T-helper 17 cell (primary cell): ENCODE results near the gene THADA. TPM values are rescaled to one million over a fixed set of nuclear protein-coding genes. Genes with fewer than 3 reads are reported as not detected.

Experiments
- ATAC-seq: fragments of 150-1000 bp; cut with Tn5 transposase; 2 replicates; pipeline ENCODE4 v1.10.0; 2021; ENCODE audit warnings: mild to moderate bottlenecking, moderate library complexity
- DNase-seq, 3 donors: peaks; one replicate each; pipeline versions ENCODE4 v3.0.0 to v3.0.0-alpha.2; 2020 to 2021
- H3K9me3 ChIP-seq: one replicate; pipeline ENCODE4 v1.7.0; 2013; ENCODE audit warnings: low read length, mild to moderate bottlenecking; ENCODE audit not compliant: control insufficient read depth, poor library complexity, severe bottlenecking
- H3K27ac Mint-ChIP-seq: one replicate; pipeline ENCODE4 v1.8.0; 2022; ENCODE audit warnings: mild to moderate bottlenecking, moderate library complexity, mixed read lengths
- H3K27me3 Mint-ChIP-seq: one replicate; pipeline ENCODE4 v1.8.0; 2022; ENCODE audit warnings: mixed read lengths
- H3K36me3 Mint-ChIP-seq: one replicate; pipeline ENCODE4 v1.8.0; 2022; ENCODE audit warnings: low read depth, mixed read lengths
- H3K4me1 Mint-ChIP-seq: one replicate; pipeline ENCODE4 v1.8.0; 2022; ENCODE audit warnings: mild to moderate bottlenecking, mixed read lengths
- H3K4me3 Mint-ChIP-seq: one replicate; pipeline ENCODE4 v1.8.0; 2022; ENCODE audit warnings: mild to moderate bottlenecking, moderate library complexity, mixed read lengths
- total RNA-seq, 4 donors: library from RNA in 2 of 4; stranded (reverse) in 2 of 4; gene quantifications; one replicate each; pipeline ENCODE4 v1.2.3 and lab custom pipeline; 2022 to 2026

Gene THADA
- total RNA-seq, 2 donors from 2014 or later = 40.1 to 41.0 TPM

DNA sequence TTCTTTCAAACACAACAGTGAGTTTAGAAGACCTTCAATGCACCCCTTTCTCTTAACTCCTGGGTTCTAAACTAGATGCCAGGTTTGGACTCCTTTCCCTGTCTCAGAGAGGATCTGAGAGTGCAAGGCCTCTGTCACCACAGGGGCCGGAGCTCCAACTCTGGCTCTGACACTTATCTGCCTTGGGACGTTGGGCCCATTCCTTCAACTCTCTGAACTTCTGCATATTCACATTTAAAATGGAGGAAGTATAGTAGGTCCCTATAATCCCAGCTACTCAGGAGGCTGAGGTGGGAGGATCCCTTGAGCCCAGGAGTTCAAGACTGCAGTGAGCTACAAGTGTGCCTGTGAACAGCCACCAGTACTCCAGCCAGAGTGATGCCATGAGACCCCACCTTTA is 325.4 kb downstream of the THADA start:
- Mint-ChIP-seq H3K27ac (peak overlapping the region; percentile 32), H3K4me1 (peaks cover 7% of the 10 kb centered on the region), H3K27me3 (no peaks in the 10 kb centered on the region), H3K36me3 (peaks cover 9% of the 10 kb centered on the region), H3K4me3 (no peak overlapping the region)
- H3K9me3 ChIP-seq = no peaks in the 10 kb centered on the region
- DNase-seq = no peak
- ATAC-seq = no peak

DNA sequence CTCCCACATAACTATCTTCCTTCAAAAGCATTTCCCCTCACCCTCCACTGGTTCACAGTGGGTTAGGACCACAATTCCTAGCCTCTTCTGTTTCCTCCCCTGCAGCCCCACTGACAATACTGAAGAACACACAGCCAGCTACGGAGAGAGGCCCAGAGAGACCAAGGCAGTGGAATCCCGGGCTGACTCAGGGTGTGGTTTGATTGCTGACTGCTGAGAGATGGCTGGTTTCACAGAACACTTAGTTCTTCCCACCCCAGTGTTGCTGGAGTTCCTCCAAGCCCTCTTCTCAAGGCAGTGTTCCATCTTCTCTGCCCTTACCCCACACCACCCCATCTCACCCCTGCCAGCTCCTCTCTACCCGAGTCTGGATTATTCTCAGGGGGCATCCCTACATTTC is 326.1 kb downstream of the THADA start:
- no peaks in the 10 kb centered on the region for H3K9me3 ChIP-seq
- peaks cover 7% of the 10 kb centered on the region for H3K4me1 Mint-ChIP-seq
- H3K27ac Mint-ChIP-seq = peak overlapping the region; percentile 32
- DNase-seq (no peak), ATAC-seq (no peak)
- no peak overlapping the region for H3K4me3 Mint-ChIP-seq
- H3K27me3 Mint-ChIP-seq = no peaks in the 10 kb centered on the region
- peaks cover 9% of the 10 kb centered on the region for H3K36me3 Mint-ChIP-seq

DNA sequence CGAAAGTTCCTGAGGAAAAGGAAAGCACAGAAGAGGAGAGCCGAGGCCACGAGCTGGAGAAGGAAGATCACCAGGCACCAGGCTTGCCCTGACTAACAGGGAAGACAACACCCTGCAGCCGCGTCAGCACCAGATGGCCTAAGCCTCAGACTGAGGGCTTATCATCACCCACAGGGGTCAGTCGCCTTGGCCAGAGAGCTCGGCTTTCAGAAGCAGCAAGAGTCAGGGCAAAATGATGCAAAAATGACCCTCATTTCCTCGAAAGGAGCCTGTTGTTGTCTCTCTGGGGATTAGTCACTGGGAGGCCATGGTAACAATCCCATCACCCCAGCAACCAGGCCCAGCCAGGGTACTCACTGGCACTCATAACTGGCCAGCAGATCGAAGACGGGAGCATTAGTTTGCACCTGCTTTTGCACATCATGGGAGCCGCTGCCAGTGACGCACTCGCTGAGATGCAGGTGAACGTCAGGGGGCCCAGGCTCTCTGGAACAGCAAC is 326.7 kb downstream of the THADA start:
- no peak for ATAC-seq
- H3K36me3 Mint-ChIP-seq = peaks cover 9% of the 10 kb centered on the region
- H3K4me1 Mint-ChIP-seq = peaks cover 4% of the 10 kb centered on the region

DNA sequence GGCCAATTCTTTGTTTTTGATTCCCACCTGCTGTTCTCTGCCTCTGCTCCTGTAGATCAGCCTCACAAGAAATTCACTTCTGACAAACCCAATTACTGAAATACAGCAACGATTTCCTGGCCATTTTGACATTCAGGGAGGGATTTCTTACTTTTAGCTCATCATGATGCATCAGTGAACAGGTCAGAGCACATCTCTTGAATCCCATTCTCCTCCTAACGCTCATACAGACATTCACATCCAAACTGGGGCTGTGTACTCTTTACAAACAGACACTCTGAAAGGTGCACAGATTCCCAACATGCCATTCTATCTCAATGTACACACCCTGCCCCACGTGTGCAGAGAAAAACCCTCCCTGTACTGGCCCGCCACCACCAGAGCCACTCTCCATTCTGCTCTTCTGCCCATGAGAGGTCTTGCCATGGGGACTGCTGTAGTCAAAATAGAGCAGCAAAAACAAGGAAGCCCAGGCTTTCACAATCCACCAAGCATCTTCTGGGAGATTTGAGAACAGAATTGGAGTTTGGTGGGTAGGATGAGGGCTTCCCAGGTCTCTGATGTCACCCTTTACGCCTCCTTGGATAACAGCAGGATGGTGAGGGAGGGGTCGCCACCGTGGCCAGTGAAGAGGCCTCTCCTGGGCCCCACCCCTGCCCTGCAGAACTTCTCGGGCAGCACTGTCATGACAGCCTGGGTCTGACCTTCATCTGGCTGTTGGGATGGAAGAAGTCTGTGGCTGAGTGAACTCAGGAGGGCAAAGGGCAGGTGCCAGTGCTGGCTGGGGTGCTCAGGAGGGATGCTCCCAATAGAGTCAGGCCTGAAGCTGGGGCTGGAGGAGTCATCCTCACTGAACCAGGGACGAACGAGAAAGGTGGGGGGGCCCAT is 327.5 kb downstream of the THADA start:
- Mint-ChIP-seq H3K4me3 (no peak overlapping the region), H3K27me3 (no peaks in the 10 kb centered on the region), H3K36me3 (peaks cover 6% of the 10 kb centered on the region), H3K27ac (no peak overlapping the region), H3K4me1 (no peaks in the 10 kb centered on the region)
- no peak for DNase-seq
- no peaks in the 10 kb centered on the region for H3K9me3 ChIP-seq
- ATAC-seq = no peak

More for the DNA sequence above, 326.7 kb downstream of the THADA start:
- no peak overlapping the region for H3K27ac Mint-ChIP-seq
- no peaks in the 10 kb centered on the region for H3K9me3 ChIP-seq
- H3K4me3 Mint-ChIP-seq = no peak overlapping the region
- no peak for DNase-seq
- no peaks in the 10 kb centered on the region for H3K27me3 Mint-ChIP-seq

DNA sequence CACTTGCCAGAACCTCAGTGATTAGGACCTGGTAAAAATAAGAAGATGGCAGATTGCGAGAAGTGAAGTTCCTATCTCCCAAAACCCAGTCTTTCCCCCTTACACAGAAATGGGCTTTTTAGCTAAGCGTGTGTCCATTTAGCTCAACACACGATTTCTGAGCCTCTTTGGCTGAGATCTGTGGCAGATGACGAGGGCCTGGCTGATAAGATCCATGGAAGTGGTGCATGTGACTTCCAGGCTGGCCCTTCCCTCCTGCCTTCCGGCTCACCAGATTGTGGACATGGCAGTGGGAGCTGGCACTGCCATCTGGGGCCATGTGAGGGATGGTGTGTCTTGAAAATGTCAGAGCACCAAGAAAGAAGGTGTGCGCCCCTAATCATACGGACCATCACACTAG is 328.5 kb downstream of the THADA start:
- DNase-seq = no peak
- Mint-ChIP-seq H3K27ac (no peak overlapping the region), H3K4me3 (no peak overlapping the region), H3K4me1 (peaks cover 3% of the 10 kb centered on the region), H3K36me3 (peaks cover 9% of the 10 kb centered on the region), H3K27me3 (no peaks in the 10 kb centered on the region)
- H3K9me3 ChIP-seq = no peaks in the 10 kb centered on the region
- ATAC-seq = no peak

DNA sequence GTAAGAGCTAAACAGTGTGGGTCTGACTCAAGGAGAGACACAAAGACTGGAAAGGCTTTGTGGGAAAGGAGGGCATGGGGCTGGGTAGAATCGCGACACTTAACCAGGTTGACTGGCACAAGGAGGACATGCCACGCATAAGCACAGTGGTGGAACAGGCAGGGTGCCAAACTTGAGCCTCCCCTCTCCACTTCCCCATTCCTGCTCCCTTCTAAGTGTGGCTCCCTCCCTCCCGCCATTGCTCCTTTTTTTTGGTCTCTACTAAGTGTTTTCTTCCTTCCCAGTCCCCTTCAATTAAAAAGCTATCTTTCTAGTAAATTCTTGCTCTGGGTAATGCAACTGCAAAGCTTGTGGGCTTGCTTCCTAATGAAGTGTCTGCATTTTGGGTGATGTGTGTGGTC is 329.1 kb downstream of the THADA start:
- Mint-ChIP-seq H3K27me3 (no peaks in the 10 kb centered on the region), H3K4me1 (peaks cover 3% of the 10 kb centered on the region), H3K4me3 (no peak overlapping the region), H3K36me3 (peaks cover 6% of the 10 kb centered on the region), H3K27ac (no peak overlapping the region)
- DNase-seq (no peak), ATAC-seq (no peak)
- no peaks in the 10 kb centered on the region for H3K9me3 ChIP-seq

DNA sequence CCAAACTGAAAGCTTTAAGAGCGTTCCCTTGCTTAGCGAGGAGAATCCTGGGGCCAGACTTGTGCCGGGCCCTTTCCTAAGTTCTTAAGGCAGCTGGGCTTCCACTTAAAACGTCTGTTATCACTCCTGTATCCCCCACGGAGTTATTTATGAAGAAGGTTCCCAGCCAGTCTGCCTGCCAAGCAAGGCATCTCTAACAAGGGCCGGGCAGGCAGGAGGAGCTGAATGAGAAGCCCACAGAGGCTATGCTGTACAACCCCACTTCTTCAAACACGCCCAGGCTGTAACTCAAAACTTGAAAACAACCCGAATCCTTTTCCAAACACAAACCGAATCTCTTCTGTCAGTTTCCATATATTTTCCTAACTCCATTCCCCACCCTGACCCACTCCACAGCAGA is 330.4 kb downstream of the THADA start:
- Mint-ChIP-seq H3K4me1 (peaks cover 3% of the 10 kb centered on the region), H3K27ac (no peak overlapping the region), H3K36me3 (peaks cover 4% of the 10 kb centered on the region), H3K27me3 (no peaks in the 10 kb centered on the region), H3K4me3 (no peak overlapping the region)
- ATAC-seq (no peak), DNase-seq (no peak)
- H3K9me3 ChIP-seq = no peaks in the 10 kb centered on the region

DNA sequence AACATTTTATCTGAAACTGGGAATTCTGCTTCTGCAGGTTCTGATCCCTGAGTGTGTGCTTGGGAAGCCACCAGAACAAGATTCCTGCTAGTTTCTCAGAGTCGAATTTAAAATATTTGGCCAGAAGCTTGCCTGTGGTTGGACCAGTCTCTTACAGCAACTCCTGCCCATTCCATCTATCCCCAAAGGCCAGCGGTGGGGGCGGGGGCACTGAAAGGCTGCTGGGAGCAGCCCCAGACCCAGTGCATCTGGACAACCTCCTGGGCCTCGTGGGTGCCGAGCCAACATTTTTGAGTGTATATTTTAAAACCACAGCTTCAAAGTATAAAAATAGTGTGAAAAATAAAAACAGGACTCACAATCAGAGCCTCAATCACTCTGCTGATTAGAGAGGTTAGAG is 330.8 kb downstream of the THADA start:
- peaks cover 2% of the 10 kb centered on the region for H3K36me3 Mint-ChIP-seq
- H3K9me3 ChIP-seq = no peaks in the 10 kb centered on the region
- DNase-seq (no peak), ATAC-seq (no peak)
- H3K27me3 Mint-ChIP-seq = no peaks in the 10 kb centered on the region
- H3K4me3 Mint-ChIP-seq = no peak overlapping the region
- no peak overlapping the region for H3K27ac Mint-ChIP-seq
- peaks cover 3% of the 10 kb centered on the region for H3K4me1 Mint-ChIP-seq

DNA sequence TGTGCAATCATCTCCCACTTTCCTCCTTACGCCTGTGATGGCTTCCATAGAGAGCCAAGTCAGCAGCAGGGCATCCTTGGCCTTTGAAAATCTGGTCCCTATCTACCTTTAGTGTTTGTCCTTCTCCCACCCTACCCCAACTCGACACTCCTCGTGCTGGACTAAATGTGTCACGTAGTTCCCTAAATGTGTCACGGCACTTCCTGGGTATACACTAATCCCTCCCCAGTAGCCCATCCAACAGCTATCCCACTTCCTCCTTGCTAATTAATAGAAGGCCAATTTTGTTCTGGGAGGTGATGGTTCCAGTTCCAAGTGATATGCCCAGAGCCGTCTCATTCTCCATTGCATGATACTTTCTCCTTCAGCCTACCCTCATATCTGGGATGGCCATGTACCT is 332.9 kb downstream of the THADA start:
- H3K9me3 ChIP-seq = no peaks in the 10 kb centered on the region
- Mint-ChIP-seq H3K4me3 (no peak overlapping the region), H3K4me1 (peaks cover 3% of the 10 kb centered on the region), H3K27ac (no peak overlapping the region), H3K36me3 (peaks cover 2% of the 10 kb centered on the region), H3K27me3 (no peaks in the 10 kb centered on the region)
- no peak for ATAC-seq
- DNase-seq = no peak

DNA sequence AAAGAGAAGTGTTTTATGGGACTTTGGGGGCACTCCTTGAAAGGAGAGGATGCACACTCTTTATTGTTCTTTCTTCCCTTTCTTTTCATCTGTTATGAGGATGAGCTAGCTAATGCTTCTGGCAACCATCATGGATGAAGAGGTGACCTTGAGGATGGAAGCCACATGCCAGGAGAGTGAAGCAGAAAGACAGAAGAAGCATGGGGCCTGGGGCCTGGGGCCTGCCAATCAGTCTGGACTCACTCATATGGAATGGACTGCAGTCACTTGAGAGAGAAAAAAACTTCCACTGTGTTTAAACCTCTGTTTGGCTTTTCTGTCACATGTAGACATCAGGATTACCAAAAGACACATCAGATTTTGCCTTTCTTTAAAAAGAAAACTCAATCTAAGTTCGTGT is 333.6 kb downstream of the THADA start:
- Mint-ChIP-seq H3K27me3 (no peaks in the 10 kb centered on the region), H3K27ac (no peak overlapping the region), H3K4me3 (no peak overlapping the region), H3K4me1 (peaks cover 3% of the 10 kb centered on the region), H3K36me3 (peaks cover 2% of the 10 kb centered on the region)
- ATAC-seq (no peak), DNase-seq (no peak)
- no peaks in the 10 kb centered on the region for H3K9me3 ChIP-seq

DNA sequence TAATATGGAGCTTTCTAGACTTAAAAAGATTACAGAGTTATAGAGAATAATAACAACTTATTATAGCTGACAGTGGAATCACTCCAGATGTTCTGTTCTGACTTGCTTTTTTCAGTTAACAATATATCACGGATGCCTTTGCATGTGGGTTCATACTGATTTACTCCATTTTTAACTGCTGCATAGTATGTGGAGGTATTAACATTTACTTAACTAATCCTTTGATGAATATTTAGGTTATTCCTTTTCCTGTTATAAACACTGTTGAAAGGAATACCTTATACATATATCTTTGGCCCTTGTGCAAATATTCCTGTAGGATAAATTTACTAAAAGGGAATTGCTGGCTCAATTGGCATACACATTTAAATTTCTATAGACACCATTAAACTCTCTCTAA is 336.3 kb downstream of the THADA start:
- H3K27ac Mint-ChIP-seq = peak overlapping the region; percentile 21
- no peaks in the 10 kb centered on the region for H3K27me3 Mint-ChIP-seq
- ATAC-seq (no peak), DNase-seq (no peak)
- H3K36me3 Mint-ChIP-seq = peaks cover 3% of the 10 kb centered on the region
- no peak overlapping the region for H3K4me3 Mint-ChIP-seq
- peaks cover 3% of the 10 kb centered on the region for H3K4me1 Mint-ChIP-seq
- no peaks in the 10 kb centered on the region for H3K9me3 ChIP-seq

DNA sequence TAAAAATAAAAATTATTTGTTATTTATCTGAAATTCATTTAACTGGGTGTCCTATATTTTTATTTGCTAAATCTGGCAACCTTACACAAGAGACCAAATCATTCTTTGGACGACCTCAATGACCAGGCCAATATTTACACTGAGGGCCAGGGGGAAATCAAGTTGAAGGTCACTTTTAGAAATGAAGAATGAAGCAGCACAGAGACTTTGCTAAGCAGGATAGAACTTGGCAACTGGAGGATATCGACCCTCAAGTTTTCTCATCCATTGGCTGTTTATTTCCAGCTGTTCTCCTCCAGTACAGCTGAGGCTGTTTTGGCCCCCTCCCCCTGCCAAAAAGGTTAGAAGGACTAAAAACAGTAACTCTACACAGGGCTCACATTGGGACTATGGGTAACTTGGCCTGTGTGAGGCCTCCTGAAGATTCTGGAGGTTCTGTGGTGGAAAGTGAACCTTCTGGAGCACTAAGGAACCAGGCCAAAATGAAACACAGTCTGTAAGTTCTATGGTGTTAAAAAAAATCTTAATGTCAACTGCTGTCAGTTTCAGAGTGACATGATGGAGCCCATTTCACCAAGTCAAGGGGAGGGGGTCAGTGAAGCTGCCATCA is 337.2 kb downstream of the THADA start:
- DNase-seq = no peak
- Mint-ChIP-seq H3K36me3 (peaks cover 5% of the 10 kb centered on the region), H3K4me1 (peaks cover 3% of the 10 kb centered on the region), H3K27ac (no peak overlapping the region), H3K27me3 (no peaks in the 10 kb centered on the region), H3K4me3 (no peak overlapping the region)
- no peaks in the 10 kb centered on the region for H3K9me3 ChIP-seq
- no peak for ATAC-seq

DNA sequence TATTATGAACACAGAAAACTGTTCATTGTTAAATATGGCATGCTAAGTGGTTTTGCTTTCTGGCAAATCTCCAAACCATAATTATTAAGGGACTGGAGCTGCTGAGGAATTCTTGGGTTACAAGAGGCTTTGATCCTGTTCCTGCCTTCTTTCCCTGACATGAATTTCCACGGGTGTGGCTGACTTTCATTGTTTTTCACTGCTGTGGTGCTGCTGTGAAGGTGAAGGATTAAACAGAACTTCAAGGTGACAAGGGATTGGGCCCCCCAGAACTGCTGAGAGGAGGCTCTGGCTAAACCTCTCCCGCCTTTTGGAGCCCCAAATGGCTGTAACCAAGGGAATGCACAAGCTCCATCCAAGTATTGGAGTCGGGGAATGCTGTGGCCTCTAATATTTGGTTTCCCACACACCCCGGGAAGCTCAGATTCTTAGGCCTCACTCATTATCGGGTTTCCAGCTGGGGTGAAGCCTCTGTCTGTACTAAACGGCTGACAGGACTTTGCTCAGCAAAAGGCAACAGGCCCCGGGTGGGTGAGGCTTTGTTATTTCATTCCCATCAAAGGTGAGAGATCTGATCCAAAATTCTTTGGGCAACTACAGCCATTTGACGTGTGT is 340.4 kb downstream of the THADA start:
- H3K27ac Mint-ChIP-seq = no peak overlapping the region
- H3K9me3 ChIP-seq = no peaks in the 10 kb centered on the region
- H3K4me1 Mint-ChIP-seq = no peaks in the 10 kb centered on the region
- no peak for DNase-seq
- no peak overlapping the region for H3K4me3 Mint-ChIP-seq
- peaks cover 2% of the 10 kb centered on the region for H3K36me3 Mint-ChIP-seq
- ATAC-seq = no peak
- H3K27me3 Mint-ChIP-seq = no peaks in the 10 kb centered on the region
